Skin of body (tissue), 2 donors: ENCODE measurements around the gene TUBG2. TPM values are rescaled to one million over a fixed set of nuclear protein-coding genes. Genes with fewer than 3 reads are reported as not detected.
"Not testable (repeated sequence)": the region's sequence is repeated elsewhere in the genome, so short reads cannot be mapped to it uniquely, and the experiment has no call there.

Source experiments
- DNase-seq: peaks from one replicate; lab custom pipeline; 2025; lab: John Stamatoyannopoulos, UW
- total RNA-seq: library from RNA; depleted of rRNA; stranded (reverse); fragments of >200 nt; gene quantifications from one replicate; pipeline ENCODE4 v1.2.3, GENCODE V29; 2014

Gene TUBG2
- total RNA-seq, 1 donor from 2014 or later, result 9.2 TPM

DNA sequence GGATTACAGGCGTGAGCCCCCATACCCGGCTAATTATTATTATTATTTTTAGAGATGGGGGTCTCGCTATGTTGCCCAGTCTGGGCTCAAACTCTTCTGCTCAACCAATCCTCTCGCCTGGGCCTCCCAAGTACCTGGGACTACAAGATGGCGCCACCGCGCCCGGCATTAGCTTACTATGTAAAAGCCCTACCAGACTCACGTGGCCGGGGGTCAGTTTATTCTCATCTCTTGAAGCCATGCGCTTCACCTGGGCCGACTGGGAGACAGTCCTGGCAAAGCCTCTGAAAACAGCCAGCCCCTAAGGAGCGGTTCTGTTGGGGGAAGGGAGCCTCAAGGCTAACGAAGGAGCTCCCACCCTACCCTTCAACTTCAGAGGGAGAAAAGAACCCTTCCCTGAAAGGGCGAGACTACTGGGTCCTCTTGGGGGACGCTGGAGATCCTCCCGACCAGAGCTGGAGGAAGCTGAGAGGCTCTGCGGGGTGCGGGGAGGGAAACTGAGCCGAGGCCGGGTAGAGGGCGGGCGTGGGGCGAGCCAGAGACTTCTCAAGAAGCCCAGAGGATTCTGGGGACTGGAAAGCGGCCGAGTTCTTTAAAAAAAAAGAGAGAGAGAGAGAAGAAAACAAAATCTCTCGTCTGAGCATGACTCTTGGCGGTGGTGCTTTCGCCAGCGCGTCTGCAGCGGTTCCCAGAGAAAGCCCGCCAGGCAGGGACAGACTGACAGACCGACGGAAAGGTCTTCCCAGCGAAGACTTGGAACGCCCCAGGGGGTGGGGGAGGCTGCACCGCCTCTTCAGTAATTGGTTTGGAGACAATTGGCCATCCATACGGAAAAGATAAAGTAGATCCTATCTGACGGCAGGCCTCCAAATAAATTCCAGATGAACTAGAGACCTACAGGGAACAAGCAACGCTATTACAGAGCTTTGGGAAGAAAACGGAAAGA lies 5.6 kb upstream of the TUBG2 start:
- DNase-seq, result peak; percentile 91

DNA sequence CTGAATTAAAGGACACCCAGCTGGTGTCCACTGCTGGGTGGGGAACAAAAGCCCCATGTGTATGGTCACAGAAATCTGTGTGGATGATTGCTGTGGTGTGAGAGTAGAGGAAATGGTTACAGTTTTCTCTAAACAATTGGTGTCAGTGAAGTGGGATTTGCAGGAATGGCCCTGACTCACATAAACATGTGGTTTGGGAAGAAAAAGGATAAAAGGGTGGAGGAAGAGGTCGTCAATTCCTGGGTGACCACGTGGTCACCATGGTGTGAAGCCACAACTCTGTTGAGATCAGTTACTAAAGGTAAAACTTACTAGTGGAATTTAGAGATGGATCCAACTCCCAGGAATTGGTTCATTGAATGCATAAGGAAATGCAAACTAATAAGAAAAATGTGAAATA lies 3.6 kb upstream of the TUBG2 start:
- no peak for DNase-seq

DNA sequence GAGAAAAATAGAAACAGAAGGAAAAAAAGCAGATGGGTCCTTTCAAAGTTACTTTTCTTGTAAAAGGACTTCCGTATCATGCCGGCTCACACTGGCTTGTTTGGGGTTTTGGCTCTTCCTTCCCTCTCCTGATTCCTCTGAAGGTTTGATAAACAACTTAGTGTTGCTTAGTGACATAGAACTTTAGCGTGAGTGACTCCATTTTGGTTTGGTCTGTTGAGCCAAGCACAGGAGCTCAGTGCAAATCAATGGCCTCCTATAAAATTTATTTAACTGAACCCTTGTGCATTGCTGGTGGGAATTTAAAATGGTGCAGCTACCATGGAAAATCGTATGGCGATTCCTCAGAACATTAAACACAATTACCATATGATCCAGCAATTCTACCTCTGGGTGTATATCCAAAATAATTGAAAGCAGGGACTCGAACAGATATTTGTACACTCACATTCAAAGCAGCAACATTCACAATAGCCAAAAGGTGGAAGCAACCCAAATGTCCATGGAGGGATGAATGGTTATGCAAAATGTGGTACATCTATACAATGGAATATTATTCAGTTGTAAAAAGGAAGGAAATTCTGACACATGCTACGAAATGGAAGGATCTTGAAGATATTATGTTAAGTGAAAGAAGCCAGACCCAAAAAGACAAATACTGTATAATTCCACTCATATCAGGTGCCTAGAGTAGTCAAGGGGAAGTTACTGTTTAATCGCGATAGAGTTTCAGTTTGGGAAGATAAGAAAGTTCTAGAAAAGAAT lies 1.1 kb upstream of the TUBG2 start:
- DNase-seq, result no peak

DNA sequence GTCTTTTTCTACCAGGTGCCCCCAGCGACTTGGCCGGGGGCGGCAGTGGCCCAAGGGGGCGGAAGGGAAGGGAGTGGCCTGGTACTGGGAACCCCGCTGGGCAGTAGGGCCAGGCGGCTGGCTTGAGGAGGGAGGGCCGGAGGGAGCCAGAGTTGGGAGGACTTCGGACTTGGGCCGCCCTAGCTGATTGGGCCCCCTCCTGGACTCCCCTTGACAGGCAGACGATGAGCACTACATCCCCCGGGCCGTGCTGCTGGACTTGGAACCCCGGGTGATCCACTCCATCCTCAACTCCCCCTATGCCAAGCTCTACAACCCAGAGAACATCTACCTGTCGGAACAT lies 819 bp downstream of the TUBG2 start:
- not testable (repeated sequence) for DNase-seq

DNA sequence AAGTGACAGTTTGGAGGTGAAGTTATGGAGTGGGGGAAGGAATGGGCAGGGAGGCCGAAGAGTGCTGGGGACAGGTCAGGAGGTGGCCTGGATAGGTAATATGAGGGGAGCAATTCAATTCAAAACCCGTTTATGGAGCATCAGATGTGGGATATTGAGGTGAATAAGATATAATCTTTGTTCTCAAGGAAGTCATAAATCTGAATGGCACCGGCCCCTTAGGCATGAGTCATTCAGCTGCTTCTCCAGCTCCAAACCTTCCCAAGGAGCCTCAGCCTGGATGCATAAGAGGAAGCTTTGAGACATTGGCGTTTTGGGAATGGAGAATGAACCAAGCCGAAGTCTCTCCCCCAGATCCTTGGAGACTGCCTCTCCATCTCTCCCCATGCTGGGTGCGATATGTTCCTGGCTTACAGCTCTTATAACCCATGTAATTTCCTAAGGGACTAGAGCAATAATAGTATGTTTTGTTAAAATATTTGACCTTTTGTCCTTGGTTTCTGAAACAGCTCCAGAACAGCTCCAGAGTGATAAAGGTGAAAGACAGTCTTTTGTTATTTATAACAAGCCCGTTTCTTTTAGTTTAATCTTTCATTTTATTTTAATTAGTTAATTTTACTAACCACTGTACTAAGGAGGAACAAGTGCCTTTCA lies 1.7 kb downstream of the TUBG2 start:
- no peak for DNase-seq

DNA sequence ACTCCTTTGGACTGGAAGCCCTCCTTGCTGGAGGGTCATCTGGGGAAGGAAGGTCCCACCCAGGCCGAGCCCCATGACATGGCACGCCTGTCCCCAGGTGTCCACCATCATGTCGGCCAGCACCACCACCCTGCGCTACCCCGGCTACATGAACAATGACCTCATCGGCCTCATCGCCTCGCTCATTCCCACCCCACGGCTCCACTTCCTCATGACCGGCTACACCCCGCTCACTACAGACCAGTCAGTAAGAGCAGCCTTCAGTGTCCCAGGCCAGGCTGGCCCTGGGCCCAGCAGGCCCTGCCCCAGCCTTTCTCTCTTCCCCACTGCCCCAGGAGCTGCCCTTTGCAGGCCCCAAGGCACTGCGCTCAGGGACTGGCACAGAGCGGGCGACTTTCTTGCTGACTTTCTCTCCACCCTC lies 6.5 kb downstream of the TUBG2 start:
- DNase-seq, result no peak

DNA sequence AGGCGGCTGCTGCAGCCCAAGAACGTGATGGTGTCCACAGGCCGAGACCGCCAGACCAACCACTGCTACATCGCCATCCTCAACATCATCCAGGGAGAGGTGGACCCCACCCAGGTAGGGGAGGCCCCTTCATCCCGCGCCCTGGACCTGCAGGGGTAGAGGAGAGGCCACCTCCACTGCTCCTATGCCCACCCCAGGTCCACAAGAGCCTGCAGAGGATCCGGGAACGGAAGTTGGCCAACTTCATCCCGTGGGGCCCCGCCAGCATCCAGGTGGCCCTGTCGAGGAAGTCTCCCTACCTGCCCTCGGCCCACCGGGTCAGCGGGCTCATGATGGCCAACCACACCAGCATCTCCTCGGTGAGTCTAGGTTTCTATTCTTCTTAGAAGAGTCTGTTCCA lies 7.0 kb downstream of the TUBG2 start:
- DNase-seq, result not testable (repeated sequence)

DNA sequence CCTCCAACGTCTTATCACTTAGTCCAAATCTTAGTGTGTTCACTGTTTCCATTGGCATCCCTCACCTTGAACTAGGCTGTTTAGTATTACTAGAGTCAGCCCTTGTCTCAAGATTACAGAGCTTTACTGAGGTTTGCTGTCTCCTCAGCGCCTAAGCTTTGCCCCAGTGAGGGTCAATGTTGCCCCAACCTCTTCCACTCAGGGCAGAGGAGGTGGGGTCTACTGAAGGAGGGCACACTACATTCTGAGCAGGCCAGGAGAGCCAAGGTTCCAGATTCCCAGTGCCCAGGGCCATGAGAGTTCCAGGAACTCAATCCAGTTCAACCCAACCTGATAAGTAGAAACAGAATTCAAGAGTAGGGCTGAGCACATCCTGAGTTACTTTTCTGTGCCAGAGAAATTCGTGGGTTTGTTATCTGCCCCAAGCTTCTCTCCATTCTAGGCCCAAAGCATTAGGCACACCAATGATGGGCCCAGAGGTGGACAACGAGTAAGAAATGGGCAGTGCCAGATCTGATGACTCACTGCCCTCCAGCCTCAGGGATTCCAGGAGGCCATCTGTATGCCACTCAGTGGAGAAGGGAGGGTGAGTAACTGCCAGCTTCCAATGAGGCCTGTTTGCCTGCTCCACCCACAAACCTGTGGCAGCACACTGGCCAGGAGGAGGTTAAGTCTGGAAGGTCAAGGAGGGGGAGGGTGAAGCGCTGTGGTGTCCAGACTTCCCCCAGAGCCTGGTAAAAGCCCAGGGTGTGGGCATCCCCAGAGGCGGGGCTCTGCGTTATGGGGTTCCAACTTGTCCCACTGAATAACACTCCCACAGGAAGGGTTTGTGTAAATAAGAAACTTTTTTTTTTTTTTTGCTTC lies 8.2 kb downstream of the TUBG2 start:
- no peak for DNase-seq

DNA sequence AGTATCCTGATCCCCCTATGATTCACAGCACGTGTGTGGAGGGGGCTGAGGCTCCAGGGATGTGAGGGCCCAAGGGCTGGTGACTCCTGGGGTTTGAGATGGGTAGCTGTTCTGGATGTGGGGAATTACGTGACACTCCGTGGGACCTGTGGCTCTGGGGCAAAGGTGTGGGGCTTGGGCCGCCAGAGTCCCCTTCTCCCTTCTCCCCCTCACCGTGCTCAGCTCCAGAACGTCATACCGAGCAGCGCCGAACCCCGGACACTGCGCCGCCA lies 10.6 kb downstream of the TUBG2 start:
- DNase-seq, result no peak

DNA sequence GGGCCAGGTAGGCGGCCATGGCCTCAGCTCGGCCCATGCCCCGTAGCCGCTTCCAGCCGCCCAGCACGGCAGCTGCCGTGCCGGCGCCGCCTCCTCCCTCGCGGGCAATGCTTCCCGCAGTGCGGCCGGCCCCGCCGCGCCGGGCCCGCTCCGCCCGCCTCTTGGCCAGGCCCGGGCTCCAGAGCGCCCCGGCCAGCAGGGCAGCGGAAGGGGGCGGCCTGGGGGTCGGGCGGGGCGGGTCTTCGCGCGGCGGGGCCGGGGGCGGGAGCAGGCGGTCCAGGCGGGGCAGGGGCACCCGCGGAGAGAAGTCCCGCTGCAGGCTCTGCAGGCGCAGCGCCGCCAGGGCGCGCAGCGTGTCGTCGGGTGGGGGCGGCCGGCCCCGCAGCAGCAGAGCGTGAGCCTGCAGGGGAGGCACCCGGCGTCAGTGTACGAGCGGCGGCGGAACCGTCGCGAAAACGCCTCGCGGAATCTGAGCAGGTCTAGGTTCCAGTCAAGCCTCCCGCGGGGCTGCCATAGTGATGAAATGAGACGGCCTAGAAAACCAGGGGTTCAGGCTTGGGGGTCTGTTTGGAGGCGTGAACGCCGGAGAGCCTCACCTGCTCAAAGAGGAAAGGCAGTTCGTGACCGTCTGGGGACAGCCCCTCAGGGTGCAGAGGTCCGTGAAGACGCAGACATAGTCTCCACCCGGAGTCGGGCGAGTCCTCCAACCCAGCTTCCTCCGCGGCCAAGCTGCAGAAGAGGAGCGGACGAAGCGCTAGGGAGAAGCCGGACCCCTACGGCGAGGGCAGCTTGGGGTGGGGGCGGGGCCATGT lies 11.1 kb downstream of the TUBG2 start:
- no peak for DNase-seq

DNA sequence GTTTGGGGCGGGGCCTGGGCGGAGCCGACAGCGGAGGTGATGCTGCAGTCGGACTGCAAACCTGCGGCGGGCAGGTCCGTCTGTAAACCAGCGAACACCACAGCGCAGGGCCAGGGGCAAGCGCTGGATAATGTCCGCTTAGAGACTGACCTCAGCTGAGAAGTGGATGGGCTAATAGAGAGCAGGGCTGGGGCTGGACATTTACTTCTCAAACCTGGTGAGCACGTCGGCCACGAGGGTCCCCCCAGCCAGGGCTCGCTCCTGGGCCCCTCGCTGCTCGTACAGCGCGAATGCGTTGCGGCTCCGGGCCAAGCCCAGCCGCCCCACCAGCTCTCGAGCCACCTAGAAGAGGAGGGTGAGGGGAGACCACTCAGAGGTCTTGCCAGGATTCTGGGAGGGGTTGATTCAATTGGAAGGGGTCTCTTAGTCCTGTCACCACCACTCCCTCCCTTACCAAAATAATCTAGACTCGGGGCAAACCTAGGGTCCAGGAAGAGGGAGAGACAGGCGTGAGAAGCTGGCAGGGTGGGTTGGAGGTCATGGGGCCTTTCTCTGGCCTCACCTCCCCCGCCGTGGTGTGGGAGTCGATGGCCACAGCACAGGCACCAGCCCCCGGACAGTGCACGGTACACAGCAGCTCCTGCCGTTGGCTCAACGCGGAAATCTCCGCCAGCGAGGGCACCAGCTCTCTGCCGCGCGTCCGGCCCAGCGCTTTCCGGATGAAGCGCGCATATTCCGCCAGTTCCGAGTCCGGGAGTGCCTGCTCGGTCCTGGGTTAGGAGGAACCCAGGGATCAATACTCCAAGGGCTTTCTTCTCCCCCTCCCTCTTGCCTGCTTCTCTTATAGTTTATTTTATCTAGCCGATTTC lies 11.9 kb downstream of the TUBG2 start:
- DNase-seq, result no peak

DNA sequence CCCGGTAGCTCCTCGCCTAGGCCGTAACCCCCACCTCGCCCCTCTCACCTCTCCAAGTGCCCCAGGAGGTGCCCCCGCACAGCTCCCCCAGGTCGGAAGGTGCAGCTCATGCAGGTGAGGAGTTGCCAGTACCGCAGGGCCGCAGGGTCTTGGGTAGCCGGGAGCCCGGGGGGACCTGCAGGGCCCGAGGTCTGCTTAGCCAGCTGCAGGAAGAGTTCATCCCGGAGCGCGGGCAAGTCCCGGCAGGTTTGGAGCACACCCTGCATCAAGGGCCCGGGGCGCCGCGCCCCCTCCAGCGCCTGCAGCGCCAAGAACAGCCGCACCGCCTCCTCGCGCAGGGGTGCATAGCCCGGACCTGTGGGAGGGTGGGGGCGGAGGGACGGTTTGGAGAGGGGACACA lies 13.0 kb downstream of the TUBG2 start:
- DNase-seq, result no peak

DNA sequence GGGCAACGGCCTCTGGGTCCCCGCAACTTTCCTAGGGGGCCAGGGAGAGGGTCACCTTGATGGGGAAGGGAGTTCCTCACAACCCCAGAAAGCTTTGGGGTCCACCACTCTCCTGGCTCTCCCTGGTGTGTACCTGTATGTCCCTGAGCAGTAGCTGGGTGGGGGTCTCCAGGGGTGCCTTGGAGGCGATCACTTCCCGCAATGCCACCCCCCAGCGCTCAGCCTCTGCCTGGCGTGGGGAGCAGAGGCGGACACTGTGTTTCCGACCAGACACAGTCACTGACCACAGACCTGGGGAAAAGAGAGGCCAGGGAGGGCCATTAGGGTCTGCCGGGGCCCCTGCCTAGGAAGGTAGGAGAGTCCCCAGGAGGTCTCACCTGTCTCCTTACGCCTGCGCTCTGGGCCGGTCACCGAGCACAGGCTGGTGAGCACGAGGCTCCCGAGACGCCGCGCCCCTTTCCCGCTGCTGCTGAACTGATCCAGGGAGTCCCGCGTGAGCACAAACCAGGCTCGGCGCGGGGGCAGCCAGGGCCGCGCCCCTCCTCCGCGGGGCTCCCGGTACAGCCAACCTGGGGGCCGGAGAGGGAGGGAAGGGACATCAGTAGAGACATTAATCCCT lies 14.3 kb downstream of the TUBG2 start:
- DNase-seq, result no peak

DNA sequence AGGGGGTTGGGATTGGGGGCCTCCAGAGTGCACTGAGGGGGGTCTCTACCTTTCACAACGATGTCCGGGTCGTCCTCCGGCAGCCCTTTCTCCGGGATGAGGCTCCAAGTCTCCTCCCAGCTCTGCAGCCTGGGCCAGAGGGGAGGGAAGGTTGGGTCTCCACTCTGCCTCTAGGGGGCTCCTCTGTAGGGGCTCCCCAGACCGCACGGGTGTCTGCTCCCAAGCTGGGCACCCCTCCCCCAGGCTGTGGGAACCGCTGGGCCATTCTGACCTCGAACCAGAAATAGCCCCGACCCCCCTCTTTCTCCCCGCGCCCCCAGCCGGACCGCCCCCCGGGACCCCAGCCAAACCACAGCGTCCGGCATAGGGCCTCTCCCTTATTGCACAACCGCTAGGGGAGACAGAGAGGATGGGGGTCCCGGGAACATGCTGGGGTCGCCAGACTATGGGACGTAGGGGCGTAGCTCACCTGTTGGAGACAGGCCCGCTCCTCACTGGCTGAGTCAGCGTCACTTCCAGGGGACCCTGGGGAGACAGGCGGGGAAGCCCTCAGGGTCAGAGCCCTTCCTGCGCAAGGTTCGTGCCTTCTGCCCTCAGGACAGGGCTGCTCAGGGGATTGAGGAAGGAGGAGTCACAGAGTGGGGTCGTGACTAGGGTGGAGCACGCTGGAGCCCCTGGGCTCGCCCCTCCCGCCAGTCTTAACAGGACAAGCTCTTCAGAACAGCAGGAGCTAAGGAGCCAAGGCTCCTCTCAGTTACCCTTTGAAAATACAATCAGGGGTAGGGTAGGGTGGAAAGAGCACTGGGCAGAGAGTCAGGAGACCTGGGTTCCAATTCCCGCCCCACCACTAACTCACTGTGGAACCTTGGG lies 15.0 kb downstream of the TUBG2 start:
- no peak for DNase-seq

DNA sequence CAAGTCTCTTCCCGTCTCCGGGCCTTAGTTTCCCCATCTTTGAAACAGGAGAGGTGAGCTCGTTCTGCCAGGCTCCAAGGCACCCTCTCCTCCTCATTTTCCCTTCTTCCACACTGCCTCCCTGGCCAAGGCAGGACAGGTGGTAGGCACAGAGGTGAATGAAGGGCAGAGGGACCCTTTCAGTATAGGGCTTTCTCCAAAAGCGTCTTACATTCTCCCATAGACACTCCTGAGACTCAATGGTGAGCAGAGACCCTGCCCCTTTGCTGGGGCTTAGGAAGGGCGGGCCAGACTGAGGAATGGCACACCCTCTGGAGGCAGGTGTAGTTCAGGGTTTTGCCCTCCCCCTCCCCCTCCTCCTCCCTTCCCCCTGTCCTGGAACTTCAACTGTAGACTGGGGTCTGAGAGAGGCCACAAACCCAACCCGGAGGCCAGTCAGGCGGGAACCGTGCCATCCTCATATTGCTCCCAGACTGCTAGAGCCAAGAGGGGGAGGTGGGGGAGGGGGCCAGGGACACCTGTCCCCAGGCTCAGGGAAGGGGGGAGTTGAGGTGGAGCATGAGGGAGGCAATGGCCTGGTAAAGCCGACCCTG lies 15.8 kb downstream of the TUBG2 start:
- DNase-seq, result no peak

DNA sequence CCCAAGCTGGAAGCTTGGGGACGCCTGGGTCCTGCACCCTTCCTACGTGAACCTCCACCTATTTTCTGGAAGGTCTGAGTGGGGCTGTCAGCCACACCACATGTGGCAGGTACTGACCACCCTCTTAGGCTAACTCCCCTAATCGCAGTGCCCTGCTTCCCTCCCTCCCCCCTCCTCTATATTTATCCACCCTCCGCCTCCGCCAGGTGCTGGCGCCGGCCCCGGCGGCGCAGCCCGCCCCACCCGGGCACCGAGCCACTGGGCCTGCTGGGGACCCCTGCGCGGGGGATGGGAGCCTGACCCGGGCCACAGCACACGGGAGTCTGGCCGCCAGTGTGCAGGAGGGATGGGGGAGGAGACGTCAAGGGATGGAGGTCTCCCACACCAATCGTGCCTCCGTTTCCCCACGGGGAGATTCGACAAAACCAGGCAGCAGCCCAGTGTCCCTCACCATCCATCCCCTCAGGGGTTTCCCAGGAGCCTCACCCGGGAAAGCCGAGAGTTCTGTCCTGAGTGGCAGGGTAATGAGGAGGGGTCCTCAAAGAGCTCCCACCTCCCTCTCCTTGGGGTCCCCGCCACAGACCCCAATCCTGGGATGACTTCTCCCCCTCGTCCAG lies 16.4 kb downstream of the TUBG2 start:
- DNase-seq, result no peak

DNA sequence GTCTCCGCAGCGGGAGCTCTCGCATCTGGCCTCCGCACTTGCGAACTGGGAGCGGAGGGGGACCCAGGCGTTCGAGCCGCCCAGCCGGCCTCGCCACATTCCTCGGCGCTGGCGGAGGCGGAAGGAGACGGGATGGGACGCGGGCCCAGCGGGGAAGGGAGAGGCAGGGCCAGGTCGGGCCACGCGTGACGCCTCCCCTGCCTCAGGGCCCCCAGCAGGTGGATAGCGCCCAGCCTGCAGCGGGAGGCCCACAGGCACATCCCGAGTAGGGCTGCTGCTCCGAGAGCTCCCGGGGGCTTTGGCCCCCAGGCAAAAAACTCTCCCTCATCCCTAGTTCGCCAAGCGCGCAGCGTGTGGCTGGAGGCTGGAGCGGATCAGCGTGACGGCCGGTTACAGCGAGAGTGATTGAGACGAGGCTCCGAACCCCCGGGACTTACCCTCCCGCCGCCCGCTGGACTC lies 16.9 kb downstream of the TUBG2 start:
- no peak for DNase-seq
